GM18507 (cell line): ENCODE results near the gene AP3B2.

Experiments
- DNase-seq: peaks from one replicate; pipeline ENCODE4 v3.0.0; 2011; ENCODE audit warnings: low read depth; ENCODE audit not compliant: insufficient read length; ENCODE audit errors: extremely low spot score
- FAIRE-seq: peaks from 2 replicates; lab custom pipeline; 2011; peaks lifted over from hg19 to GRCh38; lab: Jason Lieb, UNC

Gene AP3B2

DNA sequence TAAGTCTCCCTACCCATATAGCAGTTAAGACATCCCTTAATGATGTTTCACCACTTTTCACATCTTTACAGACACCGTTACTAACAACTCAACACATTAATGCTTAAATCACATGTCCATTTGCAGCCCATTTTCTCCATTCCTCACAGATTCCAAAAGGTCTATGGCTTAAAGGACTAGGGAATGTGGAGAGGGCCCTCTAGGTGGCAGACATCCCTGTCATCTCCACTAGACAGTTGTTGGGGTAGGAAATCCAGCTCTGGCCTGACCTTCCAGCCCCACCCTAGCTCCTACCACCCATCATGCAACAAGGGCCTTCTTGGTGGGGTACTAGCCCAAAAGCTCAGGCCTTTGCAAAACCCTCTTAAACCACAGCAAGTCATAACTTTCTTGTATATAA is 87.7 kb downstream of the AP3B2 start:
- FAIRE-seq (no peak), DNase-seq (no peak)

DNA sequence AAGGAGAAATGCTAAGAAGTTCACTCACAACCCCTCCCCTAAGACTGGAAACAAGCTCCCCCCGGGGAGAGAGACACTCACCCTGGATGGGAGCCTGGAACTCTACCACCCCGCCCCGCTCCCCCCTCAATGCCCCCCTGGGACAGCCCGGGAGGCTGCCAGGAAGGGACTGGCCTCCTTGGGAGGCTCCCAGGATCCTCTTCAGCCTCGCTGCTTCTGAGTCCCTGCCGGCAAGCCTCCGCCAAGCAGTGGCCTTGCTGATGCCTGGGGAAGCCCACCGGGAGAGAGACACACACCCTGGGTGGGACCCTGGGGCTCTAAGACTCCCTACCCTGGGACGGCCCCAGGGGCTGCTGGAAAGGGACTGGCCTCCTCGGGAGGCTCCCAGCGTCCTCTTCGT is 95.9 kb downstream of the AP3B2 start:
- FAIRE-seq (no peak), DNase-seq (no peak)

DNA sequence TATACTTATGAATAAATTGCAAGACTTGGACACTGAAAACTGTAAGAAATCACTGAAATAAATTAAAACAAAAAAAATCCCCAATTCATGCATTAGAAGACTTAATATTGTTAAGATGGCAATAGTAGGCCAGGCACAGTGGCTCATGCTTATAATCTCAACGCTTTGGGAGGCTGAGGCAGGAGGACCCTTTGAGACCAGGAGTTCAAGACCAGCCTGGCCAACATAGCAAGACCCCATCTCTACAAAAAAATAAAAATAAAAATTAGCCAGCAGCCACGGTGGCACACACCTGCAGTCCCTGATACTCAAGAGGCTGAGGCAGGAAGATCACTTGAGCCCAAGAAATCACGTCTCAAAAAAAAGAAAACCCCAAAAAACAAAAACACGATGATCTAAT is 98.3 kb downstream of the AP3B2 start:
- FAIRE-seq = no peak
- no peak for DNase-seq
